ENCODE measurements around the gene IQSEC2. TPM values are rescaled to one million over a fixed set of nuclear protein-coding genes. Genes with fewer than 3 reads are reported as not detected.

Gene IQSEC2
- total RNA-seq, 1 experiment from 2014 or later: 8.5 TPM

- intact Hi-C loops (cut with micrococcal nuclease): loop anchor here (5.0 kb wide), 1 partner anchor 68 kb away; no protein-coding TSS in a partner anchor
- Histone ChIP-seq H3K79me2 (ENCODE audit: low read length) (no peaks in the 10 kb centered on the region), H3F3A (ENCODE audit: low read length, unreplicated experiment) (no peaks in the 10 kb centered on the region), H4K20me1 (ENCODE audit: low read length) (no peaks in the 10 kb centered on the region), H3K9ac (ENCODE audit: low read length) (no peak overlapping the region), H3K4me3 (ENCODE audit: low read length) (no peak overlapping the region), H3K36me3 (ENCODE audit: low read depth, low read length) (no peaks in the 10 kb centered on the region), H3K27me3 (ENCODE audit: low read length) (no peaks in the 10 kb centered on the region), H3K4me2 (ENCODE audit: low read length) (no peak overlapping the region), H2AFZ (ENCODE audit: low read length) (no peak overlapping the region), H3K9me3 (ENCODE audit: low read length) (no peaks in the 10 kb centered on the region), H3K9me2 (replicated peaks; ENCODE audit: low read length) (no peaks in the 10 kb centered on the region), H3K4me1 (ENCODE audit: insufficient read depth, low read length) (no peaks in the 10 kb centered on the region; the same call in 1 of the 2 replicates), H3K27ac (ENCODE audit: low read length) (no peak overlapping the region)
- ATAC-seq (no peak), DNase-seq (peak; percentile 22)
- no peak for TF ChIP-seq EZH2phosphoT487 (IDR thresholded peaks at IDR 0.05; ENCODE audit: borderline replicate concordance, low read length)
- no peak for TF ChIP-seq EZH2 (IDR thresholded peaks at IDR 0.05; ENCODE audit: low read length, unreplicated experiment)
- peak; percentile 62 for TF ChIP-seq CTCF (conservative IDR thresholded peaks at IDR 0.05; ENCODE audit: low read depth, low read length)
- POLR2A ChIA-PET (ENCODE audit: unreplicated experiment): no interaction called here
- BruUV-seq (replicated peaks): no TSS peak
- CTCF ChIA-PET: interaction anchor here (0.6 kb wide), 1 partner anchor 88 kb away, joined by 3 read pairs; no protein-coding TSS in a partner anchor
Measured at GRCh38 chrX:53244610-53245009, 36.8 kb downstream of the IQSEC2 start.

- TF ChIP-seq EZH2phosphoT487 (IDR thresholded peaks at IDR 0.05; ENCODE audit: borderline replicate concordance, low read length) (no peak), CTCF (conservative IDR thresholded peaks at IDR 0.05; ENCODE audit: low read depth, low read length) (no peak), EZH2 (IDR thresholded peaks at IDR 0.05; ENCODE audit: low read length, unreplicated experiment) (no peak)
- no peaks in the 10 kb centered on the region for H3K36me3 ChIP-seq (ENCODE audit: low read depth, low read length)
- H3K79me2 ChIP-seq (ENCODE audit: low read length): no peaks in the 10 kb centered on the region
- H3K9me2 ChIP-seq (replicated peaks; ENCODE audit: low read length): no peaks in the 10 kb centered on the region
- H3K27ac ChIP-seq (ENCODE audit: low read length): no peak overlapping the region
- ATAC-seq: no peak
- DNase-seq: no peak
- H3K4me2 ChIP-seq (ENCODE audit: low read length): no peak overlapping the region
- ChIA-PET POLR2A (ENCODE audit: unreplicated experiment) (no interaction called here), CTCF (no interaction called here)
- no peak overlapping the region for H3K9ac ChIP-seq (ENCODE audit: low read length)
- intact Hi-C loops (cut with micrococcal nuclease): no loop called here
- BruUV-seq (replicated peaks): no TSS peak
- H3K4me3 ChIP-seq (ENCODE audit: low read length): no peak overlapping the region
- H4K20me1 ChIP-seq (ENCODE audit: low read length): no peaks in the 10 kb centered on the region
- no peaks in the 10 kb centered on the region for H3K27me3 ChIP-seq (ENCODE audit: low read length)
- H3K4me1 ChIP-seq (ENCODE audit: insufficient read depth, low read length): no peaks in the 10 kb centered on the region
- no peaks in the 10 kb centered on the region for H3K9me3 ChIP-seq (ENCODE audit: low read length)
- no peak overlapping the region for H2AFZ ChIP-seq (ENCODE audit: low read length)
- H3F3A ChIP-seq (ENCODE audit: low read length, unreplicated experiment): no peaks in the 10 kb centered on the region
Measured at GRCh38 chrX:53242310-53242709, 39.1 kb downstream of the IQSEC2 start.

GRCh38 chrX:53241558-53241957, 39.8 kb downstream of the IQSEC2 start:
- Histone ChIP-seq H2AFZ (ENCODE audit: low read length) (no peak overlapping the region), H4K20me1 (ENCODE audit: low read length) (no peaks in the 10 kb centered on the region), H3K79me2 (ENCODE audit: low read length) (no peaks in the 10 kb centered on the region), H3K4me2 (ENCODE audit: low read length) (no peak overlapping the region), H3K27ac (ENCODE audit: low read length) (no peak overlapping the region), H3K4me3 (ENCODE audit: low read length) (no peak overlapping the region), H3K9me3 (ENCODE audit: low read length) (no peaks in the 10 kb centered on the region), H3K36me3 (ENCODE audit: low read depth, low read length) (no peaks in the 10 kb centered on the region), H3F3A (ENCODE audit: low read length, unreplicated experiment) (no peaks in the 10 kb centered on the region), H3K4me1 (ENCODE audit: insufficient read depth, low read length) (no peaks in the 10 kb centered on the region), H3K27me3 (ENCODE audit: low read length) (no peaks in the 10 kb centered on the region), H3K9ac (ENCODE audit: low read length) (no peak overlapping the region), H3K9me2 (replicated peaks; ENCODE audit: low read length) (no peaks in the 10 kb centered on the region)
- ChIA-PET CTCF (no interaction called here), POLR2A (ENCODE audit: unreplicated experiment) (no interaction called here)
- BruUV-seq (replicated peaks): no TSS peak
- intact Hi-C loops (cut with micrococcal nuclease): no loop called here
- DNase-seq: no peak
- TF ChIP-seq EZH2phosphoT487 (IDR thresholded peaks at IDR 0.05; ENCODE audit: borderline replicate concordance, low read length): no peak
- no peak for TF ChIP-seq EZH2 (IDR thresholded peaks at IDR 0.05; ENCODE audit: low read length, unreplicated experiment)
- TF ChIP-seq CTCF (conservative IDR thresholded peaks at IDR 0.05; ENCODE audit: low read depth, low read length): no peak
- ATAC-seq: no peak
